WTC11 (cell line): Measurements from ENCODE around the gene ZER1. TPM values are rescaled to one million over a fixed set of nuclear protein-coding genes. Genes with fewer than 3 reads are reported as not detected.

ENCODE experiments used
- ATAC-seq: fragments of 200-7000 bp; cut with Tn5 transposase; 2 replicates; pipeline ENCODE4 v1.10.0; 2021; ENCODE audit warnings: mild to moderate bottlenecking, moderate library complexity
- CTCF ChIA-PET: fragments of 300-600 bp; sonication (Branson Sonifier 250); formaldehyde crosslinking; loops from one replicate; lab custom pipeline; 2021; ENCODE audit warnings: antibody characterized with exemption; lab: Charles Lee
- POLR2A ChIA-PET: fragments of 350-600 bp; sonication (Branson Sonifier 250); formaldehyde crosslinking; loops from one replicate; lab custom pipeline; 2021; ENCODE audit warnings: antibody characterized with exemption; lab: Charles Lee
- DNase-seq: peaks from one replicate; pipeline ENCODE4 v3.0.0; 2021; ENCODE audit warnings: low spot score
- H3K27ac Mint-ChIP-seq: 2 replicates; pipeline ENCODE4 v1.8.0; 2021; ENCODE audit warnings: mixed read lengths
- H3K27me3 Mint-ChIP-seq: 2 replicates; pipeline ENCODE4 v1.8.0; 2021; ENCODE audit warnings: low read depth, mild to moderate bottlenecking, moderate library complexity, mixed read lengths
- H3K36me3 Mint-ChIP-seq: 2 replicates; pipeline ENCODE4 v1.8.0; 2021; ENCODE audit warnings: mixed read lengths
- H3K4me1 Mint-ChIP-seq: 2 replicates; pipeline ENCODE4 v1.8.0; 2022; ENCODE audit warnings: mixed read lengths
- H3K4me3 Mint-ChIP-seq: 2 replicates; pipeline ENCODE4 v1.8.0; 2021; ENCODE audit warnings: mild to moderate bottlenecking, moderate library complexity, mixed read lengths
- H3K9me3 Mint-ChIP-seq: 2 replicates; pipeline ENCODE4 v1.8.0; 2021; ENCODE audit warnings: mixed read lengths
- AFF4 ChIP-seq: sonication (generic); formaldehyde crosslinking; IDR thresholded peaks from 2 replicates; pipeline ENCODE4 v1.8.1; 2023; ENCODE audit warnings: mild to moderate bottlenecking, missing genetic modification reagents, borderline replicate concordance
- CBFB ChIP-seq: sonication (generic); formaldehyde crosslinking; IDR thresholded peaks from 2 replicates; pipeline ENCODE4 v1.8.1; 2022; ENCODE audit warnings: mild to moderate bottlenecking, low read depth, missing genetic modification reagents
- E2F5 ChIP-seq: sonication (generic); formaldehyde crosslinking; IDR thresholded peaks from 2 replicates; pipeline ENCODE4 v1.8.1; 2022; ENCODE audit warnings: mild to moderate bottlenecking, moderate library complexity, missing genetic modification reagents
- FOXJ3 ChIP-seq: sonication (generic); formaldehyde crosslinking; IDR thresholded peaks from 2 replicates; pipeline ENCODE4 v1.9.0; 2021; ENCODE audit warnings: missing genetic modification reagents, mild to moderate bottlenecking, borderline replicate concordance
- GTF2I ChIP-seq: fragments of 250-450 bp; sonication (Bioruptor Pico); conservative IDR thresholded peaks from 2 replicates; pipeline ENCODE4 v1.4.0; 2021; ENCODE audit warnings: mild to moderate bottlenecking
- HMGA2 ChIP-seq: fragments of 250-450 bp; sonication (Bioruptor Pico); IDR thresholded peaks from 2 replicates; pipeline ENCODE4 v1.4.0; 2021; ENCODE audit warnings: mild to moderate bottlenecking, moderate library complexity
- JUN ChIP-seq: sonication (generic); formaldehyde crosslinking; IDR thresholded peaks from 2 replicates; pipeline ENCODE4 v1.8.0; 2023; ENCODE audit warnings: mild to moderate bottlenecking, missing genetic modification reagents
- MXD4 ChIP-seq: fragments of 250-450 bp; sonication (Bioruptor Pico); IDR thresholded peaks from 2 replicates; pipeline ENCODE4 v1.8.0; 2021; ENCODE audit warnings: mild to moderate bottlenecking, moderate library complexity, borderline replicate concordance
- PREB ChIP-seq: sonication (generic); formaldehyde crosslinking; IDR thresholded peaks from 2 replicates; pipeline ENCODE4 v1.8.1; 2022; ENCODE audit warnings: mild to moderate bottlenecking, missing genetic modification reagents, moderate library complexity, borderline replicate concordance
- PRRX2 ChIP-seq: fragments of 250-450 bp; sonication (Bioruptor Pico); IDR thresholded peaks from 2 replicates; pipeline ENCODE4 v1.8.0; 2021; ENCODE audit warnings: mild to moderate bottlenecking
- SOX15 ChIP-seq: fragments of 250-450 bp; sonication (Bioruptor Pico); IDR thresholded peaks from 2 replicates; pipeline ENCODE4 v1.9.0; 2021; ENCODE audit warnings: mild to moderate bottlenecking
- SP1 ChIP-seq: sonication (generic); formaldehyde crosslinking; conservative IDR thresholded peaks from 2 replicates; pipeline ENCODE4 v1.8.1; 2022; ENCODE audit warnings: missing genetic modification reagents
- TEAD1 ChIP-seq: sonication (generic); formaldehyde crosslinking; IDR thresholded peaks from 2 replicates; pipeline ENCODE4 v1.8.0; 2022; ENCODE audit warnings: mild to moderate bottlenecking, missing genetic modification reagents
- ZMAT4 ChIP-seq: fragments of 250-450 bp; sonication (Bioruptor Pico); IDR thresholded peaks from 2 replicates; pipeline ENCODE4 v1.9.0; 2021; ENCODE audit warnings: mild to moderate bottlenecking
- ZNF396 ChIP-seq: fragments of 250-450 bp; sonication (Bioruptor Pico); IDR thresholded peaks from 2 replicates; pipeline ENCODE4 v1.8.0; 2021; ENCODE audit warnings: mild to moderate bottlenecking, moderate library complexity, borderline replicate concordance
- ZNF671 ChIP-seq: fragments of 250-450 bp; sonication (Bioruptor Pico); IDR thresholded peaks from 2 replicates; pipeline ENCODE4 v1.8.0; 2021; ENCODE audit warnings: mild to moderate bottlenecking
- ZSCAN18 ChIP-seq: fragments of 250-450 bp; sonication (Bioruptor Pico); IDR thresholded peaks from 2 replicates; pipeline ENCODE4 v2.1.2; 2022; ENCODE audit warnings: mild to moderate bottlenecking, moderate library complexity
- total RNA-seq: library from RNA; stranded (reverse); gene quantifications from 3 replicates; pipeline ENCODE4 v1.2.3, GENCODE V29; 2021
- TF ChIP-seq, protein P1 (sequence below): fragments of 250-450 bp; sonication (Bioruptor Pico); IDR thresholded peaks from 2 replicates; pipeline ENCODE4 v1.9.0; 2021; ENCODE audit warnings: mild to moderate bottlenecking
- TF ChIP-seq, protein P2 (sequence below): fragments of 250-450 bp; sonication (Bioruptor Pico); IDR thresholded peaks from 2 replicates; pipeline ENCODE4 v1.9.0; 2021; ENCODE audit warnings: moderate library complexity, mild to moderate bottlenecking, inconsistent platforms, borderline replicate concordance

Gene ZER1
- total RNA-seq, 1 experiment from 2014 or later, result 23.8 TPM

DNA sequence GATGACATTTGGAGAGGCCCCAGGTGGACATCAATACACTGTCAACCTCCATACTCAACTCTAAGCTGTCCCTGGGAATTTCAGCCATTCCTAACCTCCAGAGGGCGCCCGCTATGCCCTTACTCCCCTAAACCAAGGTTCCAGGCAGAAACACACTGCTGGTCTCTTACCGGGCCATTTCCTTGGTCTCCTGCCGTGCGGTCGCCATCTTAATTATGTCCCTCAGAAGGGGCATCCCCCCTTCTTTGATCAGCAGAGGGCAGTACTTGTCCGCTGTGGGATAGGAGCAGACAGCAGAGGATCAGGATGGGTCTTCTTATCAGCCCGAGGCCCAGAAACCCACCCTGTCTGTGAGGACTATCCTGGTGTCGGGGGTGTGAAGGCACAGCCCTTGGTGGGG is 38.5 kb downstream of the ZER1 start (continued):
- TF ChIP-seq E2F5 (CRISPR knock-in tag), result no peak
- TF ChIP-seq GTF2I, result no peak
- no peak for TF ChIP-seq ZMAT4 (CRISPR knock-in tag)
- peak; percentile 47; the same call in 1 of the 2 replicates for TF ChIP-seq AFF4
- no peak for TF ChIP-seq ZNF396 (CRISPR knock-in tag)
- no peak for TF ChIP-seq PREB (CRISPR knock-in tag)
- TF ChIP-seq, protein P1, sequence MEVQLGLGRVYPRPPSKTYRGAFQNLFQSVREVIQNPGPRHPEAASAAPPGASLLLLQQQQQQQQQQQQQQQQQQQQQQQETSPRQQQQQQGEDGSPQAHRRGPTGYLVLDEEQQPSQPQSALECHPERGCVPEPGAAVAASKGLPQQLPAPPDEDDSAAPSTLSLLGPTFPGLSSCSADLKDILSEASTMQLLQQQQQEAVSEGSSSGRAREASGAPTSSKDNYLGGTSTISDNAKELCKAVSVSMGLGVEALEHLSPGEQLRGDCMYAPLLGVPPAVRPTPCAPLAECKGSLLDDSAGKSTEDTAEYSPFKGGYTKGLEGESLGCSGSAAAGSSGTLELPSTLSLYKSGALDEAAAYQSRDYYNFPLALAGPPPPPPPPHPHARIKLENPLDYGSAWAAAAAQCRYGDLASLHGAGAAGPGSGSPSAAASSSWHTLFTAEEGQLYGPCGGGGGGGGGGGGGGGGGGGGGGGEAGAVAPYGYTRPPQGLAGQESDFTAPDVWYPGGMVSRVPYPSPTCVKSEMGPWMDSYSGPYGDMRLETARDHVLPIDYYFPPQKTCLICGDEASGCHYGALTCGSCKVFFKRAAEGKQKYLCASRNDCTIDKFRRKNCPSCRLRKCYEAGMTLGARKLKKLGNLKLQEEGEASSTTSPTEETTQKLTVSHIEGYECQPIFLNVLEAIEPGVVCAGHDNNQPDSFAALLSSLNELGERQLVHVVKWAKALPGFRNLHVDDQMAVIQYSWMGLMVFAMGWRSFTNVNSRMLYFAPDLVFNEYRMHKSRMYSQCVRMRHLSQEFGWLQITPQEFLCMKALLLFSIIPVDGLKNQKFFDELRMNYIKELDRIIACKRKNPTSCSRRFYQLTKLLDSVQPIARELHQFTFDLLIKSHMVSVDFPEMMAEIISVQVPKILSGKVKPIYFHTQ (CRISPR knock-in tag), result no peak
- no peak for TF ChIP-seq JUN
- no peak for TF ChIP-seq ZSCAN18
- TF ChIP-seq PRRX2 (CRISPR knock-in tag), result no peak
- TF ChIP-seq TEAD1 (CRISPR knock-in tag), result no peak
- no peak for TF ChIP-seq SOX15 (CRISPR knock-in tag)
- TF ChIP-seq, protein P2, sequence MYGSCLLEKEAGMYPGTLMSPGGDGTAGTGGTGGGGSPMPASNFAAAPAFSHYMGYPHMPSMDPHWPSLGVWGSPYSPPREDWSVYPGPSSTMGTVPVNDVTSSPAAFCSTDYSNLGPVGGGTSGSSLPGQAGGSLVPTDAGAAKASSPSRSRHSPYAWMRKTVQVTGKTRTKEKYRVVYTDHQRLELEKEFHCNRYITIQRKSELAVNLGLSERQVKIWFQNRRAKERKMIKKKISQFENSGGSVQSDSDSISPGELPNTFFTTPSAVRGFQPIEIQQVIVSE (CRISPR knock-in tag), result no peak
- no peak for TF ChIP-seq FOXJ3 (CRISPR knock-in tag)

DNA sequence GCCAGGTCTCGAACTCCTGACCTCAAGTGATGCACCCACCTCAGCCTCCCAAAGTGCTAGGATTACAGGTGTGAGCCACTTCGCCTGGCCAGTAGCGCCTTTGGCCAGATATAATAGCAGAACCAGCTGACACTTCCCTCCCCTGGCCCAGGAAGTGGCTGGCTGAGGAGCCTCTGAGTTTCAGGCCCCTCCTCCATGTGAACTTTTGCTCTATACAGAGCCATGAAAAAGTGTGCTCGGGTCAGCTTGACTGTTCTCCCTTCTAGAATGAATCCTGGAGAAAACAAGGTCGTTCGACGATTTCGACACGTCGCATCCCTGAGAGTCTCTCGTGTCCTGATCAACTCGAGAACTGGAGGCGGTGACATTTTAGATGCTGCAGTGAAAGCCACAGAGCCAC is 39.2 kb downstream of the ZER1 start:
- DNase-seq, result no peak
- Mint-ChIP-seq H3K9me3 (no peaks in the 10 kb centered on the region), H3K36me3 (peaks cover 5% of the 10 kb centered on the region; the same call in 1 of the 2 replicates), H3K4me1 (peaks cover 6% of the 10 kb centered on the region), H3K27ac (peak overlapping the region; percentile 61; the same call in 1 of the 2 replicates), H3K27me3 (no peaks in the 10 kb centered on the region), H3K4me3 (no peak overlapping the region)
- CTCF ChIA-PET, result interaction anchor here (0.6 to 3.3 kb wide), 31 partner anchors 8 to 294 kb away, joined by 3 to 43 read pairs (median 5); partner anchors contain the start of genes ENDOG, PHYHD1, PKN3 and SPOUT1
- TF ChIP-seq CBFB (CRISPR knock-in tag) (no peak), MXD4 (CRISPR knock-in tag) (no peak), ZNF671 (CRISPR knock-in tag) (no peak), HMGA2 (CRISPR knock-in tag) (no peak), SP1 (CRISPR knock-in tag) (no peak)
- TF ChIP-seq, protein P1 (CRISPR knock-in tag), result no peak
- no peak for ATAC-seq
- POLR2A ChIA-PET, result interaction anchor here (1.7 kb wide), 1 partner anchor 8 kb away, joined by 7 read pairs; the partner anchor contains the start of gene ZDHHC12
